GM15510 (cell line): ENCODE results near the gene DLK1.

Experiments used
- POLR2A ChIP-seq: IDR thresholded peaks from 3 replicates; pipeline ENCODE4 v1.6.1; 2011; ENCODE audit warnings: borderline replicate concordance; ENCODE audit not compliant: insufficient read length; ENCODE audit errors: extremely low read depth

The DLK1 gene

GRCh38 chr14:100776681-100777365, 50.1 kb downstream of the DLK1 start:
- no peak for TF ChIP-seq POLR2A

- TF ChIP-seq POLR2A, result no peak
Measured at GRCh38 chr14:100777366-100777817, 50.7 kb downstream of the DLK1 start.

GRCh38 chr14:100777818-100778525, 51.3 kb downstream of the DLK1 start:
- no peak for TF ChIP-seq POLR2A

- no peak for TF ChIP-seq POLR2A
Measured at GRCh38 chr14:100778526-100778882, 51.8 kb downstream of the DLK1 start.

- no peak for TF ChIP-seq POLR2A
Measured at GRCh38 chr14:100778951-100779690, 52.4 kb downstream of the DLK1 start.

- no peak for TF ChIP-seq POLR2A
Measured at GRCh38 chr14:100779691-100780080, 53.0 kb downstream of the DLK1 start.

- TF ChIP-seq POLR2A, result no peak
Measured at GRCh38 chr14:100780246-100780645, 53.6 kb downstream of the DLK1 start.

- TF ChIP-seq POLR2A, result no peak
Measured at GRCh38 chr14:100780646-100781355, 54.1 kb downstream of the DLK1 start.

- no peak for TF ChIP-seq POLR2A
Measured at GRCh38 chr14:100781952-100782351, 55.3 kb downstream of the DLK1 start.

- no peak for TF ChIP-seq POLR2A
Measured at GRCh38 chr14:100782516-100783320, 56.0 kb downstream of the DLK1 start.

GRCh38 chr14:100783630-100784370, 57.1 kb downstream of the DLK1 start:
- no peak for TF ChIP-seq POLR2A

- TF ChIP-seq POLR2A, result no peak
Measured at GRCh38 chr14:100784523-100785337, 58.0 kb downstream of the DLK1 start.

GRCh38 chr14:100785338-100785615, 58.6 kb downstream of the DLK1 start:
- TF ChIP-seq POLR2A, result no peak

- no peak for TF ChIP-seq POLR2A
Measured at GRCh38 chr14:100785626-100786025, 58.9 kb downstream of the DLK1 start.

- TF ChIP-seq POLR2A, result no peak
Measured at GRCh38 chr14:100786131-100786530, 59.4 kb downstream of the DLK1 start.
